ENCODE measurements around the gene RPL21. TPM values are rescaled to one million over a fixed set of nuclear protein-coding genes. Genes with fewer than 3 reads are reported as not detected.

Gene RPL21
- total RNA-seq, 2 experiments from 2014 or later = 1,706 to 1,738 TPM

DNA sequence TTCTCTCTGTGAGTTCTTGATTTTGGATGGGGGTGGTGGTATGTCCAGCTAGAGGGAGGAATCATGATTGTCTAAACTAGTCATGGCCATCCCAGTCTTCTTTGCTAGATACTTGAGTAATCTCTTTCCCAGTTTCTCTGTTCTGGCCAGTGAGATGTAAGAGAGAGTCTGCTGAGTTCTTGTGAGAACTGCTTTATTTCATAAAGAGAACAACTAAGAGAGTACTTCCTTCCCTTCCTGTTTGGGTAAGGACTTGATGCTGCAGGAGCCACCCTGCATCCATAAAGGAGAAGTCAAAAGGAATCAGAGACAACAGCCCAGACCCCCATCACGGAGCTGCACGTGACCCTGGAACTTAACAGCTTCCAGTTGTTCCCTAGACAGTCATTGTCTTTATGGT, 16.2 kb downstream of the RPL21 start:
- Histone ChIP-seq H3K4me2 (ENCODE audit: low read length) (no peak overlapping the region), H3K9me2 (ENCODE audit: insufficient read depth, low read length) (no peaks in the 10 kb centered on the region), H3K4me3 (ENCODE audit: low read depth, low read length, poor library complexity, severe bottlenecking) (no peak overlapping the region), H2AFZ (ENCODE audit: low read length) (no peak overlapping the region), H3K4me1 (ENCODE audit: insufficient read depth, low read length, poor library complexity, severe bottlenecking) (peaks cover 27% of the 10 kb centered on the region), H3K79me2 (ENCODE audit: insufficient read depth, low read depth, low read length) (no peaks in the 10 kb centered on the region), H3K9me3 (ENCODE audit: low read length) (no peaks in the 10 kb centered on the region), H3K27ac (ENCODE audit: low read depth, low read length, poor library complexity, severe bottlenecking) (no peak overlapping the region), H3K36me3 (ENCODE audit: insufficient read depth, low read length) (0 out of 2 replicates have a peak, but pooled peaks cover under 1% of the 10 kb centered on the region), H4K20me1 (ENCODE audit: insufficient read depth, low read length) (0 out of 2 replicates have a peak, but pooled peaks cover 4% of the 10 kb centered on the region)
- TF ChIP-seq EZH2phosphoT487 (IDR thresholded peaks at IDR 0.05; ENCODE audit: borderline replicate concordance, low read depth, low read length) = no peak
- TF ChIP-seq, protein P1, sequence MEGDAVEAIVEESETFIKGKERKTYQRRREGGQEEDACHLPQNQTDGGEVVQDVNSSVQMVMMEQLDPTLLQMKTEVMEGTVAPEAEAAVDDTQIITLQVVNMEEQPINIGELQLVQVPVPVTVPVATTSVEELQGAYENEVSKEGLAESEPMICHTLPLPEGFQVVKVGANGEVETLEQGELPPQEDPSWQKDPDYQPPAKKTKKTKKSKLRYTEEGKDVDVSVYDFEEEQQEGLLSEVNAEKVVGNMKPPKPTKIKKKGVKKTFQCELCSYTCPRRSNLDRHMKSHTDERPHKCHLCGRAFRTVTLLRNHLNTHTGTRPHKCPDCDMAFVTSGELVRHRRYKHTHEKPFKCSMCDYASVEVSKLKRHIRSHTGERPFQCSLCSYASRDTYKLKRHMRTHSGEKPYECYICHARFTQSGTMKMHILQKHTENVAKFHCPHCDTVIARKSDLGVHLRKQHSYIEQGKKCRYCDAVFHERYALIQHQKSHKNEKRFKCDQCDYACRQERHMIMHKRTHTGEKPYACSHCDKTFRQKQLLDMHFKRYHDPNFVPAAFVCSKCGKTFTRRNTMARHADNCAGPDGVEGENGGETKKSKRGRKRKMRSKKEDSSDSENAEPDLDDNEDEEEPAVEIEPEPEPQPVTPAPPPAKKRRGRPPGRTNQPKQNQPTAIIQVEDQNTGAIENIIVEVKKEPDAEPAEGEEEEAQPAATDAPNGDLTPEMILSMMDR (conservative IDR thresholded peaks at IDR 0.05; ENCODE audit: low read length) = no peak
- intact Hi-C loops (cut with micrococcal nuclease; ENCODE audit: unreplicated experiment) = no loop called here
- CTCF ChIA-PET (ENCODE audit: unreplicated experiment) = interaction anchor here (1.0 kb wide), 1 partner anchor 63 kb away, joined by 3 read pairs; no protein-coding TSS in a partner anchor
- BruUV-seq (replicated peaks) = no TSS peak
- POLR2A ChIA-PET = interaction anchor here (1.0 to 1.2 kb wide), 2 partner anchors 8 to 271 kb away, joined by 3 read pairs; no protein-coding TSS in a partner anchor
- DNase-seq (ENCODE audit: low spot score) = no peak

- Histone ChIP-seq H2AFZ (ENCODE audit: low read length) (no peak overlapping the region), H3K27ac (ENCODE audit: low read depth, low read length, poor library complexity, severe bottlenecking) (no peak overlapping the region), H3K4me2 (ENCODE audit: low read length) (no peak overlapping the region), H3K79me2 (ENCODE audit: insufficient read depth, low read depth, low read length) (no peaks in the 10 kb centered on the region), H3K36me3 (ENCODE audit: insufficient read depth, low read length) (no peaks in the 10 kb centered on the region), H4K20me1 (ENCODE audit: insufficient read depth, low read length) (0 out of 2 replicates have a peak, but pooled peaks cover 4% of the 10 kb centered on the region), H3K9me2 (ENCODE audit: insufficient read depth, low read length) (no peaks in the 10 kb centered on the region), H3K4me3 (ENCODE audit: low read depth, low read length, poor library complexity, severe bottlenecking) (no peak overlapping the region), H3K4me1 (ENCODE audit: insufficient read depth, low read length, poor library complexity, severe bottlenecking) (peaks cover 19% of the 10 kb centered on the region), H3K9me3 (ENCODE audit: low read length) (no peaks in the 10 kb centered on the region)
- TF ChIP-seq EZH2phosphoT487 (IDR thresholded peaks at IDR 0.05; ENCODE audit: borderline replicate concordance, low read depth, low read length) = no peak
- TF ChIP-seq, protein P1 (conservative IDR thresholded peaks at IDR 0.05; ENCODE audit: low read length) = no peak
- no TSS peak for BruUV-seq (replicated peaks)
- intact Hi-C loops (cut with micrococcal nuclease; ENCODE audit: unreplicated experiment) = no loop called here
- CTCF ChIA-PET (ENCODE audit: unreplicated experiment) = no interaction called here
- DNase-seq (ENCODE audit: low spot score) = no peak
- POLR2A ChIA-PET = no interaction called here
These were observed 17.8 kb downstream of the RPL21 start for GRCh38 chr13:27269114-27269665.

Measured in OCI-LY7 (cell line).